NCI-H2081 (cell line): ENCODE data around the gene ANKRD18B.
A peak's percentile ranks its signal among the peaks of the same experiment; 100 is the strongest.
"Not testable (repeated sequence)": the region's sequence is repeated elsewhere in the genome, so short reads cannot be mapped to it uniquely, and the experiment has no call there.

ENCODE experiments used
- DNase-seq, 2 experiments: peaks; one replicate each; lab custom pipeline; 2025; lab: John Stamatoyannopoulos, UW

The ANKRD18B gene

DNA sequence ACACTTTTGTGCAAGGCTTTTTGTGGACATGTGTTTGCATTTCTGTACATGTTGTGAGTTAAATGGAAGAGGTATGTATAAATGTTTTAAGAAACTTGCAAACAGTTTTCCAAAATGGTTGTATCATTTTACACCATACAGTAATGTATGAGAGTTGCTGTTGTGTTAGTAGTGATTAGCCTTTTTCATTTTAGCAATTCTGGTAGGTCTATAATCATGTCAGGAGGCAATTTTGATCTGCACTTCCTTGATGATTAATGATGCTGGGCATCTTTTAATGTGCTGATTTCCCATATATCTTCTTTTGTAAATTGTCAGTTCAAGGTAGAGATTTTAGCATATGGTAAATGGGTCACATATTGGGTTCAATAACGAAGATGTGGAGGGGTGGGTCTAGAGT lies 87.3 kb downstream of the ANKRD18B start:
- DNase-seq = no peak

DNA sequence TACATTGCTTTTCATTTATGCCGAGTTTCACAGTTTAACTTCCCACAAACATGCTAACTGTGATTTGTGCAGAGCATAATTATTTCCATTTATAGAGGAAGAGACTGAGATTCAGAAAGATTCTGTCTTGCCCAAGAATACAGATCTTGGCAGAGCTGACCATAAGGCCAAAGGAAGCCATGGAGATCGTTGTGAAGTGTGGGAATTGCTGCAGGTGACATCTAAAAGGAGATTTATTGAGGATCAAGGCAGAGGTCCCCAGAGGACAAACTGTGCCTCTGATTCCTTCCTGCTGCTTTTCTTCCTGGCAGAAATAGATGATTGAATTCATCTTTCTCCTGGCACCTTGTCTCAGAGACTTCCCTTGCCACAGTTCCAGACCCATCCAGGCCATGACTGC lies 88.4 kb downstream of the ANKRD18B start:
- not testable (repeated sequence) for DNase-seq

DNA sequence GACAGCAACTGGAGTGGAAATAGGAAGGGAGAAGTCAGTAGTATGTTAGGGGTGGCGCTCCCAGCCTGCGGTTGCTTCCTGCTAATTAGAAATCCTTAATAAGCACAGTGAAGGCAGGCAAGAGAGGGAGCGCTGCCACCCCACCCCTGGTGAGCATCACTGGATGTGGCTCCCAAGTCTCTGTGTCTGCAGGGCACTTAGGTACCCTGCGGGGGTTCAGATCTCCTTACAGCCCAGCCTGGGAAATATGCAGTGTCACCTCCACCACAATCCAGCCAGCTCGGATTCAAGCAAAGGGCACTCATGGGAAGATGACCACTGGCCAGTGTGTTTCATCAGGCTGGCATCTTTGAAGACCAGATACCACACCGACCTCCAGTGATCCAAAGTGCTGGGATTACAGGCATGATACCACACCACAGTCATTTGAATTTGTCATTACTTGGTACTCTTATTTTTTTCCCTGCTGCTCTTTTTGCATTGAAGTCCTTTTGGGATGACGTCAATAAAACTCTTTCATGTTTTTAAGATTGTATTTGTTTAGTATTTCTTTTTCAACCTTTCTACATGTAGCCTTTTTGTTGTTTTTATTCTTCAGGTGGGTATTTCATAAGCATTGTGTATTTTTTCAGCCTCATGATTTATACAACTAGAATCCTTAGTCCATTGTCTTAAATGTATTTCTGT lies 90.1 kb downstream of the ANKRD18B start:
- DNase-seq = no peak

DNA sequence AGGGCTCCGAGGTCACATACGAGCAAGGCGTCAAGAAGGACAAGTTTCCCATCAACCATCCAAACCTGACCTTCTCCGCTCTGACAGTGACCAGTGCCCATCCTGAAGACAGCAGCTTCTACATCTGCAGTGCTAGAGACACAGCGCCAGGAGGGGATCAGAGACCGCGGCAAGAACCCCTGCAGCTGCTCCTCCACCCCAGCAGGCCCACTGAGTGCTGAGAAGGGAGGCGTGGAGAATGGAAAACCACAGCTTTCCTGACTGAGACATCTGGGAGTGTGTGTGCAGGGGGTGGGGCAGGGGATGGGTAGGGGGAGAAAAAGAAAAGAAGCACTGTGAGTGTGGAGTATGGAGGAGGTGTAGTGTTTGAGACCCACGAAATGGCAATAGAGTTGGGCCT lies 94.3 kb downstream of the ANKRD18B start:
- not testable (repeated sequence) for DNase-seq

DNA sequence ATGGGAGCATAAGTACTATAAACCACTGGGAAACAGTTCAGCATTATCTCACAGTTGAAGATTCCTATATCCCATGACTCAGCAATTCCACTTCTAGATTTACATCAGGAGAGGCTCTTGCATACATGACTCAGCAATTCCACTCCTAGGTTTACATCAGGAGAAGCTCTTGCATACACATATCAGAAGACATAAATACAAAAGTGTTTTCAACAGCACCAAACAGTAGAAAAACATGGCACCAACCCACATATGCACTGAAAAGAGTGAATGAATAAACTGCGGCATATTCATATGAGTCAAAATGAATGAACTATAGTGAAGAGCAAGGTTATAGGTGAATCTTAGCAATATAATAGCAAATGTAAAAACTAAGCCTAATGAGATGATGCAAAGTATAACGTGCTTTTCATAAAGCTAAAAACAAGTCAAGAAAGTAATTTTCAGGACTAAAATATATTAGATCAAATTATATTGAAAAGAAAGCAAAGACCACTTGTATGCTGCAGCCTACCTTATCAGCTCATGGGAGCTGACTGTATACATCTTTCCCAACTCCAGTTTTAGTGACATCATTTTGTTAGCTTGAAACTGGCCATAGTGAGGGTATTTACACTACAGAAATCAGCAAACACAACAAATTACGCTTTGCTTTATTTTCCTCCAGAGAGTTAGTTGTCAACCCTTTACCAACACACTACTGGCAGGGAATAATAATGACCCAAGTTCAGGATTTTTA lies 95.8 kb downstream of the ANKRD18B start:
- peak in 1 of 2 experiments; percentile 50 for DNase-seq

DNA sequence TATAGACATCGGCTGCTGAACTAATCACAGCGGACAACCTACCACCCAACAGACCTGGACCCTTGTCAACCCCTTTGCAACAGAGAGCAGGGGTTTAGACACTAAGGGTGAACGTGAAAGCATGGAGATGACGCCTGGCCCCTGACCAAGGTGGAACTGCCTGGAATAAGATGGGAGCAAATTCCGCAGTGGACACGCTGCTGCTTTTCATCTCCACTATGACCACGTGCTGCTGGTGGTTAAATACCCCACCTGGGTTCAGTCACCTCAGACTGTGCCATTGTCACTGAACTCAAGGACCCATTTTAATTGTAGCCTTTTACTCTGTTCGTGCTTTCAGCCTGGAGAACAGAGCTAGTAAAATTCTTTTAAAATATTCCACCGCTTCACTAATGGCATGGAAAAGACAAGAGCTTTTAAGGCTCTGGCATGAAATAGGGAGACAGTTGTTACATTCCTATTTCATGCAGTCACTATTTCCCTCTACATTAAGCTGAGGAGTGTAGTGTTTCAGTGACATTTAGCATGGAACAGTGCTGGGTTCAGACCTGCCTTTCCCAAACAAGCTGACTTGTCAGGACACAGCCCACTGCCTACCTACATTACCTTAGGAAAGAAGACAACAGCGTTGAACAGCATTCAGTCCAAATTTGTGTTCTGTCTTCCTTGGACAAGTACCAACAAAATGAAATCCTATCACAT lies 96.8 kb downstream of the ANKRD18B start:
- peak in 1 of 2 experiments; percentile 28 for DNase-seq
